ENCODE measurements around the gene THAP4. TPM values are rescaled to one million over a fixed set of nuclear protein-coding genes. Genes with fewer than 3 reads are reported as not detected.
"Not testable (repeated sequence)": the region's sequence is repeated elsewhere in the genome, so short reads cannot be mapped to it uniquely, and the experiment has no call there.

THAP4 gene
- total RNA-seq, 1 donor = 36.7 TPM

GRCh38 chr2:241574911-241575623, 61.9 kb downstream of the THAP4 start:
- TF ChIP-seq CTCF (IDR thresholded peaks at IDR 0.05; ENCODE audit: insufficient read depth, low read depth, low read length) = no peak
- no peak overlapping the region for H3K4me3 ChIP-seq (ENCODE audit: low read depth, low read length)
- DNase-seq (ENCODE audit: low read depth) = no peak

- no peak for TF ChIP-seq CTCF (IDR thresholded peaks at IDR 0.05; ENCODE audit: insufficient read depth, low read depth, low read length)
- no peak overlapping the region for H3K4me3 ChIP-seq (ENCODE audit: low read depth, low read length)
- no peak for DNase-seq (ENCODE audit: low read depth)
These were observed 63.2 kb downstream of the THAP4 start for GRCh38 chr2:241573741-241574140.

- H3K4me3 ChIP-seq (ENCODE audit: low read depth, low read length); DNase-seq (ENCODE audit: low read depth): not testable (repeated sequence)
These were observed 63.9 kb downstream of the THAP4 start for GRCh38 chr2:241572915-241573651.

GRCh38 chr2:241571821-241572620, 64.9 kb downstream of the THAP4 start:
- H3K4me3 ChIP-seq (ENCODE audit: low read depth, low read length) = no peak overlapping the region
- DNase-seq (ENCODE audit: low read depth) = no peak
- TF ChIP-seq CTCF (IDR thresholded peaks at IDR 0.05; ENCODE audit: insufficient read depth, low read depth, low read length) = no peak

GRCh38 chr2:241570961-241571581, 65.9 kb downstream of the THAP4 start:
- DNase-seq (ENCODE audit: low read depth) = no peak
- no peak overlapping the region for H3K4me3 ChIP-seq (ENCODE audit: low read depth, low read length)
- no peak for TF ChIP-seq CTCF (IDR thresholded peaks at IDR 0.05; ENCODE audit: insufficient read depth, low read depth, low read length)

- H3K4me3 ChIP-seq (ENCODE audit: low read depth, low read length) = no peak overlapping the region
- no peak for TF ChIP-seq CTCF (IDR thresholded peaks at IDR 0.05; ENCODE audit: insufficient read depth, low read depth, low read length)
- DNase-seq (ENCODE audit: low read depth) = no peak
These were observed 67.1 kb downstream of the THAP4 start for GRCh38 chr2:241569831-241570281.
